AG10803 (cell line): ENCODE measurements around the gene RNASEH2C.

Source experiments
- DNase-seq: peaks from one replicate; pipeline ENCODE4 v3.0.0; 2010; ENCODE audit warnings: low read depth
- H3K4me3 ChIP-seq: 2 replicates; pipeline ENCODE4 v1.5.1; 2011; ENCODE audit warnings: mild to moderate bottlenecking, low read length, control low read depth
- TF ChIP-seq, protein P1 (sequence below): conservative IDR thresholded peaks from 2 replicates; pipeline ENCODE4 v1.5.1; 2011; ENCODE audit warnings: mild to moderate bottlenecking, low read length, control low read depth, inconsistent platforms

The RNASEH2C gene

GRCh38 chr11:65680192-65680743, 40.3 kb downstream of the RNASEH2C start:
- no peak overlapping the region for H3K4me3 ChIP-seq
- TF ChIP-seq, protein P1, sequence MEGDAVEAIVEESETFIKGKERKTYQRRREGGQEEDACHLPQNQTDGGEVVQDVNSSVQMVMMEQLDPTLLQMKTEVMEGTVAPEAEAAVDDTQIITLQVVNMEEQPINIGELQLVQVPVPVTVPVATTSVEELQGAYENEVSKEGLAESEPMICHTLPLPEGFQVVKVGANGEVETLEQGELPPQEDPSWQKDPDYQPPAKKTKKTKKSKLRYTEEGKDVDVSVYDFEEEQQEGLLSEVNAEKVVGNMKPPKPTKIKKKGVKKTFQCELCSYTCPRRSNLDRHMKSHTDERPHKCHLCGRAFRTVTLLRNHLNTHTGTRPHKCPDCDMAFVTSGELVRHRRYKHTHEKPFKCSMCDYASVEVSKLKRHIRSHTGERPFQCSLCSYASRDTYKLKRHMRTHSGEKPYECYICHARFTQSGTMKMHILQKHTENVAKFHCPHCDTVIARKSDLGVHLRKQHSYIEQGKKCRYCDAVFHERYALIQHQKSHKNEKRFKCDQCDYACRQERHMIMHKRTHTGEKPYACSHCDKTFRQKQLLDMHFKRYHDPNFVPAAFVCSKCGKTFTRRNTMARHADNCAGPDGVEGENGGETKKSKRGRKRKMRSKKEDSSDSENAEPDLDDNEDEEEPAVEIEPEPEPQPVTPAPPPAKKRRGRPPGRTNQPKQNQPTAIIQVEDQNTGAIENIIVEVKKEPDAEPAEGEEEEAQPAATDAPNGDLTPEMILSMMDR: no peak
- DNase-seq: no peak

- H3K4me3 ChIP-seq: no peak overlapping the region
- DNase-seq: no peak
- TF ChIP-seq, protein P1: no peak
Observed at GRCh38 chr11:65672982-65673381, 47.6 kb downstream of the RNASEH2C start.

DNA sequence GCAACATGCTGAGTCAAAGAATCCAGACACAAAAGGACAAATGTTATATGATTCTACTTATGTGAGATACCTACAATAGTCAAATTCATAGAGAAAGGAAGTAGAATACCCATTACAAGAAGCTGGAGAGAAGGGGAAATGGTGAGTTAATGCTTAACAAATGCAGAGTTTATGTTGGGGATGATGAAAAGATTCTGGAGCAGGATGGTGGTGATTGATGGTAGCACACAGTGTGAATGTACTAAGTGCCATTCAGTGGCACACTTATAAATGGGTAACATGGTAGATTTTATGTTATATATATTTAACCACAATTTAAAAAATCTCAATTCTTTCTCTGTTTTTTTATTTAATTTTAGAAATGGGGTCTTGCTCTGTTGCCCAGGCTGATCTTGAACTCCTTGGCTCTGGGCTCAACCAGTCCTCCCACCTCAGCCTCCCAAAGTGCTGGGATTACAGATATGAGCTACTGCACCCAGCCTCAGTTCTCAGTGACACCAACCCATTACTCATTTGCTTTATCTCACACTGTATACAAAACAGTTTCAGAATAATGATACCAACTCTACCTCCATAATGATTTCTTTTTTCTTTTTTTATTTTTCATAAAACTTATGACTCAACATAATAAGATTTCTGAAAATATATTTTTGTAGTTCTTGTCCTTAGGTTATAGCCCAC, 48.3 kb downstream of the RNASEH2C start:
- TF ChIP-seq, protein P1: no peak
- no peak for DNase-seq
- H3K4me3 ChIP-seq: no peak overlapping the region
